Vagina (tissue), 2 donors: ENCODE measurements around the gene PGAP1.

Source experiments
- CTCF ChIP-seq, 3 experiments: fragments of 450-650 bp in 2 of 3; fragments of 200-600 bp in 1 of 3; sonication (generic) in 1 of 3; IDR thresholded peaks; one replicate each; pipeline ENCODE4 v1.5.1; 2017 to 2019; ENCODE audit warnings: antibody characterized with exemption in 3 of 3, mild to moderate bottlenecking in 2 of 3, moderate library complexity in 2 of 3
- POLR2A ChIP-seq, 2 donors: fragments of 450-650 bp; IDR thresholded peaks; one replicate each; pipeline ENCODE4 v1.6.1; 2017; ENCODE audit warnings: antibody characterized with exemption in 2 of 2, mild to moderate bottlenecking in 2 of 2, moderate library complexity in 2 of 2

DNA sequence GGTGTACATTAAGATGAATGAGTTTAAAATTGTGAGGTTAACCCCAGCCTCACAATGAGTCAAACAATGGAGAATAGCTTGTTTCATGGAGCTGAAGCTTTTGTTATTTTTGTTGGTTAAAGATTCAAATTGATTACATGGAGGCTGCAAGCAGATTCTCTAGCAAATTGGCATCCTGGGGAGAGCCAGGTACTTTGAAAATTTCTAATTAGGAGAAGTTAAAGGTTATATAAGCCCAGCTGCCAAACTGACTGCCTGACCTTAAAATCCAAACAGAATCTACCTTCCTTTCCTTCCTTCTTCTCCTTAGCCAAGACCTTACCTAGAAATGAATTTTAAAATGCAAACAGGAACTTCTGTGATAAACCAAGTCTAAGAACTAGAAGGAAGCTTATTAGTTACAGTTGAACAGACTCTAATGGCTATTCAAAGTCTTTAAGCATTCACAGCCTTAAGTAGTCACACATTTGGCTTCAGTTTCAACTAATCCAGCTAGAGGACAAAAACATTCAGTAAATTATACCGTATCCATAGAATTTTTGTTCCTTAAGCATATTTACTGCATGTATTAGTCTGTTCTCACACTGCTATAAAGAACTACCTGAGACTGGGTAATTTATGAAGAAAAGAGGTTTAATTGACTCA lies 31.5 kb upstream of the PGAP1 start:
- TF ChIP-seq CTCF (IDR thresholded peaks at IDR 0.05) (no peak), POLR2A (IDR thresholded peaks at IDR 0.05) (no peak)
